H9 (cell line): ENCODE results near the gene B4GALT3. TPM values are rescaled to one million over a fixed set of nuclear protein-coding genes. Genes with fewer than 3 reads are reported as not detected.

ENCODE experiments used
- DNase-seq: peaks from one replicate; pipeline ENCODE4 v3.0.0-alpha.2; 2017
- H2AFZ ChIP-seq: one replicate; pipeline ENCODE4 v1.6.1; 2013; ENCODE audit warnings: mild to moderate bottlenecking, low read length, control low read depth, moderate library complexity
- H2AK5ac ChIP-seq: 2 replicates; pipeline ENCODE4 v1.6.1; 2013; ENCODE audit warnings: low read length, control low read depth, mixed read lengths; ENCODE audit not compliant: insufficient read length
- H2BK120ac ChIP-seq: one replicate; pipeline ENCODE4 v1.6.1; 2013; ENCODE audit warnings: low read depth, mild to moderate bottlenecking, low read length, control low read depth, inconsistent platforms; ENCODE audit not compliant: poor library complexity, severe bottlenecking
- H2BK12ac ChIP-seq: 2 replicates; pipeline ENCODE4 v1.6.1; 2013; ENCODE audit warnings: low read length, control low read depth, mixed read lengths, low read depth; ENCODE audit not compliant: insufficient read length
- H2BK15ac ChIP-seq: 2 replicates; pipeline ENCODE4 v1.6.1; 2013; ENCODE audit warnings: low read depth, low read length, control low read depth
- H2BK20ac ChIP-seq: one replicate; pipeline ENCODE4 v1.6.1; 2013; ENCODE audit warnings: low read depth, mild to moderate bottlenecking, low read length, control low read depth, inconsistent platforms; ENCODE audit not compliant: poor library complexity, severe bottlenecking
- H2BK5ac ChIP-seq: 2 replicates; pipeline ENCODE4 v1.6.1; 2013; ENCODE audit warnings: low read length, control low read depth, mixed read lengths; ENCODE audit not compliant: insufficient read length
- H3K14ac ChIP-seq: 2 replicates; pipeline ENCODE4 v1.6.1; 2013; ENCODE audit warnings: low read length, control low read depth; ENCODE audit not compliant: insufficient read depth
- H3K18ac ChIP-seq: 2 replicates; pipeline ENCODE4 v1.6.1; 2013; ENCODE audit warnings: low read depth, mild to moderate bottlenecking, mixed read lengths, low read length, control low read depth; ENCODE audit not compliant: insufficient read length
- H3K23ac ChIP-seq: 2 replicates; pipeline ENCODE4 v1.6.1; 2013; ENCODE audit warnings: low read length, control low read depth, mixed read lengths, low read depth; ENCODE audit not compliant: insufficient read length
- H3K23me2 ChIP-seq: 2 replicates; pipeline ENCODE4 v1.6.1; 2013; ENCODE audit warnings: low read depth, mild to moderate bottlenecking, mixed read lengths, low read length, control low read depth; ENCODE audit not compliant: insufficient read length, poor library complexity, severe bottlenecking
- H3K27ac ChIP-seq: 2 replicates; pipeline ENCODE4 v1.5.1; 2013; ENCODE audit warnings: low read length, control low read depth, mixed read lengths, low read depth; ENCODE audit not compliant: insufficient read length
- H3K27me3 ChIP-seq: 2 replicates; pipeline ENCODE4 v1.6.1; 2013; ENCODE audit warnings: low read length, control low read depth, inconsistent platforms; ENCODE audit not compliant: insufficient read depth
- H3K4ac ChIP-seq: 2 replicates; pipeline ENCODE4 v1.6.1; 2013; ENCODE audit warnings: low read depth, mild to moderate bottlenecking, control low read depth, inconsistent platforms, low read length, moderate library complexity
- H3K4me1 ChIP-seq: 2 replicates; pipeline ENCODE4 v1.6.1; 2013; ENCODE audit warnings: low read length, control low read depth, inconsistent platforms; ENCODE audit not compliant: insufficient read depth
- H3K4me2 ChIP-seq: 2 replicates; pipeline ENCODE4 v1.6.1; 2013; ENCODE audit warnings: low read length, control low read depth, mixed read lengths; ENCODE audit not compliant: insufficient read length, insufficient read depth
- H3K56ac ChIP-seq: 2 replicates; pipeline ENCODE4 v1.6.1; 2013; ENCODE audit warnings: low read depth, mild to moderate bottlenecking, mixed read lengths, low read length, control low read depth; ENCODE audit not compliant: insufficient read length
- H3K79me1 ChIP-seq: 2 replicates; pipeline ENCODE4 v1.6.1; 2013; ENCODE audit warnings: low read depth, mild to moderate bottlenecking, moderate library complexity, low read length, control low read depth, inconsistent platforms; ENCODE audit not compliant: insufficient read depth, poor library complexity, severe bottlenecking
- H3K79me2 ChIP-seq: 2 replicates; pipeline ENCODE4 v1.6.1; 2013; ENCODE audit warnings: low read length, control low read depth, inconsistent platforms; ENCODE audit not compliant: insufficient read depth
- H3K9ac ChIP-seq: 2 replicates; pipeline ENCODE4 v1.6.1; 2013; ENCODE audit warnings: low read length, control low read depth, mixed read lengths; ENCODE audit not compliant: insufficient read length; ENCODE audit errors: extremely low read depth
- H3K9me3 ChIP-seq: one replicate; pipeline ENCODE4 v1.6.1; 2013; ENCODE audit warnings: low read depth, low read length, inconsistent platforms; ENCODE audit not compliant: control insufficient read depth
- H3T11ph ChIP-seq: one replicate; pipeline ENCODE4 v1.6.1; 2013; ENCODE audit warnings: mild to moderate bottlenecking, low read length, control low read depth, inconsistent platforms
- H4K20me1 ChIP-seq: one replicate; pipeline ENCODE4 v1.6.1; 2013; ENCODE audit not compliant: control insufficient read depth, insufficient read length, insufficient read depth
- H4K5ac ChIP-seq: 2 replicates; pipeline ENCODE4 v1.6.1; 2013; ENCODE audit warnings: low read depth, mild to moderate bottlenecking, mixed read lengths, low read length, control low read depth; ENCODE audit not compliant: insufficient read length
- H4K8ac ChIP-seq: replicated peaks from 2 replicates; pipeline ENCODE4 v1.6.1; 2013; ENCODE audit warnings: low read length, control low read depth, mixed read lengths, low read depth; ENCODE audit not compliant: insufficient read length
- H4K91ac ChIP-seq: 2 replicates; pipeline ENCODE4 v1.6.1; 2013; ENCODE audit warnings: low read depth, mild to moderate bottlenecking, moderate library complexity, mixed read lengths, low read length, control low read depth; ENCODE audit not compliant: insufficient read length
- H3K27ac Mint-ChIP-seq, 3 experiments: 2 replicates in 2 of 3; 3 replicates in 1 of 3; pipeline ENCODE4 v1.8.0; 2020 to 2021; ENCODE audit warnings: mixed read lengths in 3 of 3, mild to moderate bottlenecking in 1 of 3, moderate library complexity in 1 of 3
- H3K27me3 Mint-ChIP-seq: 2 replicates; pipeline ENCODE4 v1.8.0; 2021; ENCODE audit warnings: low read depth, mild to moderate bottlenecking, moderate library complexity, mixed read lengths
- H3K36me3 Mint-ChIP-seq, 3 experiments: 2 replicates in 2 of 3; 3 replicates in 1 of 3; pipeline ENCODE4 v1.8.0; 2020 to 2021; ENCODE audit warnings: low read depth in 3 of 3, mixed read lengths in 3 of 3; ENCODE audit not compliant: insufficient read depth in 1 of 3
- H3K4me1 Mint-ChIP-seq, 2 experiments: 2 replicates each; pipeline ENCODE4 v1.8.0; 2020; ENCODE audit warnings: mixed read lengths in 2 of 2
- H3K4me3 Mint-ChIP-seq, 2 experiments: 2 replicates in 1 of 2; 3 replicates in 1 of 2; pipeline ENCODE4 v1.8.0; 2020 to 2021; ENCODE audit warnings: mild to moderate bottlenecking in 2 of 2, mixed read lengths in 2 of 2, moderate library complexity in 1 of 2
- H3K9me3 Mint-ChIP-seq, 2 experiments: 2 replicates in 1 of 2; 3 replicates in 1 of 2; pipeline ENCODE4 v1.8.0; 2020; ENCODE audit warnings: mild to moderate bottlenecking in 2 of 2, mixed read lengths in 2 of 2, moderate library complexity in 1 of 2
- WGBS: extraction: QIAGEN DNeasy Blood & Tissue Kit; methylation state at CpG from one replicate; pipeline ENCODE4 v1.1.7; 2013; ENCODE audit warnings: missing lambda C conversion rate, low lambda C conversion rate, mixed read lengths; ENCODE audit not compliant: insufficient read length; ENCODE audit errors: extremely low coverage; 5-methylcytosine and 5-hydroxymethylcytosine counted together
- total RNA-seq: library from RNA; stranded (reverse); gene quantifications from 2 replicates; pipeline ENCODE4 v1.2.1, GENCODE V29; 2021
- TF ChIP-seq, protein P1 (sequence below): fragments of 200-600 bp; sonication (generic); conservative IDR thresholded peaks from 3 replicates; pipeline ENCODE4 v1.8.0; 2021; ENCODE audit warnings: antibody characterized with exemption, mild to moderate bottlenecking

Gene B4GALT3
- total RNA-seq, 1 experiment from 2014 or later, result 31.8 TPM

DNA sequence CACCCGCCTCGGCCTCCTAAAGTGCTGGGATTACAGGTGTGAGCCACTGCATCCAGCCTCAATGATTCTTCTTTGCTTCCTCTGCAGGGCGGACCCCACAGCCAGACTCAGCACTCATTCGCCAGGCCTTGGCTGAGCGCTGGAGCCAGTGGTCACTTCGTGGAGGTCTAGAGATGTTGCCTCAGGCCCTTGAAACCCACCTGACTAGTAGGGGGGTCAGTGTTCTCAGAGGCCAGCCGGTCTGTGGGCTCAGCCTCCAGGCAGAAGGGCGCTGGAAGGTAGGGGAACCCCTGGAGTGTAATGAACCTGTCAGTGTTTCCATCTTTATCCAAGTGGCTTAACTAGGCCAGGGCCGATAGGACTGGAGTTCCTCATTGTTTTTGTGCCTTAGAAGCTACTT, 8.4 kb downstream of the B4GALT3 start:
- no CpG with 5 or more reads among the region's 9 CpGs for WGBS

More for the DNA sequence above, 8.4 kb downstream of the B4GALT3 start:
- Histone ChIP-seq H2AFZ (no peak overlapping the region), H4K20me1 (no peaks in the 10 kb centered on the region), H2BK15ac (no peak overlapping the region), H4K91ac (no peak overlapping the region), H3T11ph (no peak overlapping the region), H3K27me3 (no peaks in the 10 kb centered on the region), H3K79me1 (no peaks in the 10 kb centered on the region), H3K4me2 (no peak overlapping the region), H2BK12ac (no peak overlapping the region), H3K23ac (no peak overlapping the region), H3K27ac (no peak overlapping the region), H3K79me2 (no peaks in the 10 kb centered on the region), H3K14ac (no peak overlapping the region), H2BK20ac (no peak overlapping the region), H2BK5ac (no peak overlapping the region), H3K4ac (no peak overlapping the region), H3K23me2 (peaks cover 11% of the 10 kb centered on the region), H3K9ac (no peak overlapping the region), H2AK5ac (no peak overlapping the region), H3K56ac (no peak overlapping the region), H4K8ac (no peak overlapping the region), H2BK120ac (no peak overlapping the region), H4K5ac (no peak overlapping the region), H3K9me3 (no peaks in the 10 kb centered on the region), H3K18ac (no peak overlapping the region), H3K4me1 (no peaks in the 10 kb centered on the region)
- no peaks in the 10 kb centered on the region; the same call in 1 of the 2 replicates for H3K27me3 Mint-ChIP-seq
- no peak for DNase-seq
- peak overlapping the region in 1 of 2 experiments; percentile 90; a peak in 2 of 5 replicates for H3K4me3 Mint-ChIP-seq
- peaks cover 21 to 62% (median 59%) of the 10 kb centered on the region in 3 experiments; a peak in 6 of 7 replicates for H3K36me3 Mint-ChIP-seq
- TF ChIP-seq, protein P1, sequence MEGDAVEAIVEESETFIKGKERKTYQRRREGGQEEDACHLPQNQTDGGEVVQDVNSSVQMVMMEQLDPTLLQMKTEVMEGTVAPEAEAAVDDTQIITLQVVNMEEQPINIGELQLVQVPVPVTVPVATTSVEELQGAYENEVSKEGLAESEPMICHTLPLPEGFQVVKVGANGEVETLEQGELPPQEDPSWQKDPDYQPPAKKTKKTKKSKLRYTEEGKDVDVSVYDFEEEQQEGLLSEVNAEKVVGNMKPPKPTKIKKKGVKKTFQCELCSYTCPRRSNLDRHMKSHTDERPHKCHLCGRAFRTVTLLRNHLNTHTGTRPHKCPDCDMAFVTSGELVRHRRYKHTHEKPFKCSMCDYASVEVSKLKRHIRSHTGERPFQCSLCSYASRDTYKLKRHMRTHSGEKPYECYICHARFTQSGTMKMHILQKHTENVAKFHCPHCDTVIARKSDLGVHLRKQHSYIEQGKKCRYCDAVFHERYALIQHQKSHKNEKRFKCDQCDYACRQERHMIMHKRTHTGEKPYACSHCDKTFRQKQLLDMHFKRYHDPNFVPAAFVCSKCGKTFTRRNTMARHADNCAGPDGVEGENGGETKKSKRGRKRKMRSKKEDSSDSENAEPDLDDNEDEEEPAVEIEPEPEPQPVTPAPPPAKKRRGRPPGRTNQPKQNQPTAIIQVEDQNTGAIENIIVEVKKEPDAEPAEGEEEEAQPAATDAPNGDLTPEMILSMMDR, result no peak
- no peak overlapping the region; a peak in 1 of 7 replicates for H3K27ac Mint-ChIP-seq
- peaks cover 14 to 22% of the 10 kb centered on the region in 2 experiments for H3K4me1 Mint-ChIP-seq
- H3K9me3 Mint-ChIP-seq, result no peaks in the 10 kb centered on the region
